Measurements from ENCODE around the gene FAM168A. TPM values are rescaled to one million over a fixed set of nuclear protein-coding genes. Genes with fewer than 3 reads are reported as not detected.

Gene FAM168A
- total and polyA plus RNA-seq, 2 of the 8 experiments (the other 6 are each of a cell fraction or from before 2014, with no cell fraction given): 17.1 to 21.6 TPM

GRCh38 chr11:73532310-73532709 is 65.6 kb downstream of the FAM168A start:
- no peak for FAIRE-seq
- CTCF ChIA-PET (ENCODE audit: partially characterized antibody): interaction anchor here (0.6 to 1.3 kb wide), 4 partner anchors 9 to 128 kb away, joined by 3 to 6 read pairs (median 4); no protein-coding TSS in a partner anchor
- WGBS, 2 experiments (ENCODE audit: extremely low coverage in 1 of 2, insufficient coverage in 1 of 2, insufficient read length in 1 of 2, insufficient replicate concordance in 2 of 2, low coverage in 1 of 2, low lambda C conversion rate in 2 of 2, missing lambda C conversion rate in 1 of 2): 94% methylated on average over 1 of the region's 1 CpG; no CpG with 5 or more reads in 1 of the 2 experiments
- no peak for TF ChIP-seq TAF7 (optimal IDR thresholded peaks at IDR 0.05; ENCODE audit: borderline replicate concordance, low read depth, low read length)
- no peak for TF ChIP-seq SP1 (IDR thresholded peaks at IDR 0.05; ENCODE audit: low read depth, low read length)
- TF ChIP-seq TBP (IDR thresholded peaks at IDR 0.05; ENCODE audit: low read depth, low read length): no peak
- TF ChIP-seq ZNF274 (IDR thresholded peaks at IDR 0.05; ENCODE audit: borderline replicate concordance, extremely low read depth, low read length): no peak
- TF ChIP-seq GABPA (IDR thresholded peaks at IDR 0.05; ENCODE audit: borderline replicate concordance, insufficient read depth, low read length): no peak
- no peak for TF ChIP-seq SIRT6 (IDR thresholded peaks at IDR 0.05; ENCODE audit: low read length)
- no peak for TF ChIP-seq CTBP2 (IDR thresholded peaks at IDR 0.05; ENCODE audit: borderline replicate concordance, insufficient read depth, insufficient read length, low read length)
- TF ChIP-seq RNF2 (IDR thresholded peaks at IDR 0.05; ENCODE audit: borderline replicate concordance, low read depth, low read length, missing control alignments, poor library complexity, severe bottlenecking): no peak
- no peak for TF ChIP-seq E2F6 (IDR thresholded peaks at IDR 0.05)
- no peak for TF ChIP-seq CREB1 (IDR thresholded peaks at IDR 0.05)
- no peak for TF ChIP-seq CTCF (IDR thresholded peaks at IDR 0.05; ENCODE audit: control extremely low read depth in 1 of 3, insufficient read depth in 1 of 3, low read depth in 1 of 3, low read length in 3 of 3)

More at GRCh38 chr11:73532310-73532709, 65.6 kb downstream of the FAM168A start:
- no peaks in the 10 kb centered on the region for H3K79me1 ChIP-seq (ENCODE audit: low read depth, low read length)
- no peaks in the 10 kb centered on the region for H4K20me1 ChIP-seq (replicated peaks in 1 of 2; ENCODE audit: control insufficient read depth in 1 of 2, insufficient read depth in 2 of 2, low read length in 2 of 2)
- no peak overlapping the region for H2BK120ac ChIP-seq (replicated peaks; ENCODE audit: low read depth, low read length)
- no peak overlapping the region for H2BK5ac ChIP-seq (ENCODE audit: low read depth, low read length)
- no peak overlapping the region for H3K23ac ChIP-seq (ENCODE audit: insufficient read length)
- H3K4me2 ChIP-seq (ENCODE audit: insufficient read depth in 1 of 2, low read depth in 2 of 2, low read length in 2 of 2): no peak overlapping the region
- H3K4me3 ChIP-seq (ENCODE audit: extremely low read depth in 1 of 4, insufficient read depth in 2 of 4, low read depth in 3 of 4, low read length in 4 of 4): no peak overlapping the region
- POLR2A ChIA-PET (ENCODE audit: partially characterized antibody): interaction anchor here (1.2 kb wide), 1 partner anchor 64 kb away, joined by 3 read pairs; no protein-coding TSS in a partner anchor
- no peak overlapping the region for H2BK15ac ChIP-seq (ENCODE audit: low read length)
- H3K23me2 ChIP-seq (ENCODE audit: low read depth, low read length): no peaks in the 10 kb centered on the region
- no peak overlapping the region for H3K14ac ChIP-seq (ENCODE audit: insufficient read length)
- no peaks in the 10 kb centered on the region for H3K36me3 ChIP-seq (ENCODE audit: control insufficient read depth in 2 of 4, insufficient read depth in 4 of 4, low read length in 3 of 4)
- no peak overlapping the region for H4K91ac ChIP-seq (replicated peaks; ENCODE audit: insufficient read length, low read length)
- H2BK12ac ChIP-seq (ENCODE audit: low read depth, low read length): no peak overlapping the region
- no peaks in the 10 kb centered on the region for H3K79me2 ChIP-seq (ENCODE audit: control insufficient read depth in 1 of 2, insufficient read depth in 2 of 2, low read length in 2 of 2)
- H2AFZ ChIP-seq (ENCODE audit: low read length): no peak overlapping the region
- no peaks in the 10 kb centered on the region for H3K9me3 ChIP-seq (ENCODE audit: insufficient read depth in 2 of 2, low read depth in 1 of 2, low read length in 1 of 2)
- no peak overlapping the region for H2AK5ac ChIP-seq (ENCODE audit: low read depth, low read length)
- no peaks in the 10 kb centered on the region for H3K27me3 ChIP-seq (replicated peaks in 1 of 4; ENCODE audit: control insufficient read depth in 3 of 4, extremely low read depth in 1 of 4, insufficient read depth in 3 of 4, low read length in 3 of 4)
- peaks cover 0 to 14% (median 10%) of the 10 kb centered on the region in 4 experiments; a peak in 5 of 7 replicates for H3K4me1 ChIP-seq (replicated peaks in 1 of 4; ENCODE audit: control insufficient read depth in 3 of 4, insufficient read depth in 4 of 4, low read length in 3 of 4)
- H2BK20ac ChIP-seq (ENCODE audit: low read length): no peak overlapping the region
- no peak overlapping the region for H4K8ac ChIP-seq (ENCODE audit: extremely low read depth, insufficient read depth, low read length)
- H3K27ac ChIP-seq (ENCODE audit: low read depth, low read length): no peak overlapping the region
- no peak overlapping the region for H4K5ac ChIP-seq (ENCODE audit: insufficient read length, low read depth, low read length)
- H3K18ac ChIP-seq (ENCODE audit: extremely low read depth, low read length): no peak overlapping the region
- no peak overlapping the region for H3K4ac ChIP-seq (replicated peaks; ENCODE audit: insufficient read length, low read depth, low read length)
- H3K9ac ChIP-seq (replicated peaks in 1 of 4; ENCODE audit: extremely low read depth in 1 of 4, low read depth in 3 of 4, low read length in 3 of 4): no peak overlapping the region
- DNase-seq (ENCODE audit: low read depth in 1 of 2, low spot score in 2 of 2): no peak
- no peak overlapping the region for H3K56ac ChIP-seq (replicated peaks; ENCODE audit: insufficient read length, low read depth, low read length)

Data from H1 (cell line).